ENCODE results near the gene DNAJB6.

- no peak for TF ChIP-seq ZFX (IDR thresholded peaks at IDR 0.05)
- no peak for TF ChIP-seq CTCF (IDR thresholded peaks at IDR 0.05 in 2 of 3, conservative IDR thresholded peaks at IDR 0.05 in 1 of 3; ENCODE audit: borderline replicate concordance in 1 of 3, insufficient read depth in 1 of 3, low read depth in 2 of 3, low read length in 2 of 3)
- no peak for TF ChIP-seq TCF7L2 (IDR thresholded peaks at IDR 0.05; ENCODE audit: borderline replicate concordance, extremely low read depth, insufficient read depth, insufficient read length)
- TF ChIP-seq CEBPB (IDR thresholded peaks at IDR 0.05; ENCODE audit: low read depth): no peak
Measured at GRCh38 chr7:157292770-157293412, 43.9 kb upstream of the DNAJB6 start.
